Upper lobe of left lung (tissue), 6 donors: ENCODE measurements around the gene F13A1. TPM values are rescaled to one million over a fixed set of nuclear protein-coding genes. Genes with fewer than 3 reads are reported as not detected.

Source experiments
- ATAC-seq, 2 donors: fragments of 200-7000 bp; cut with Tn5 transposase; one replicate each; pipeline ENCODE4 v1.9.1; 2022; ENCODE audit warnings: mild to moderate bottlenecking in 2 of 2, moderate library complexity in 2 of 2; ENCODE audit not compliant: low FRiP score in 2 of 2
- DNase-seq, 2 donors: peaks; one replicate each; pipeline ENCODE4 v3.0.0-alpha.2; 2019 to 2020
- H3K27ac ChIP-seq, 4 donors: fragments of 200-600 bp; sonication (generic); one replicate each; pipeline ENCODE4 v1.5.1; 2016 to 2019
- H3K27me3 ChIP-seq, 4 donors: fragments of 200-600 bp; sonication (generic); one replicate each; pipeline ENCODE4 v1.5.1; 2017 to 2019
- H3K36me3 ChIP-seq, 4 donors: fragments of 200-600 bp; sonication (generic); one replicate each; pipeline ENCODE4 v1.5.1; 2016 to 2019
- H3K4me1 ChIP-seq, 4 donors: fragments of 200-600 bp; sonication (generic); one replicate each; pipeline ENCODE4 v1.5.1; 2018 to 2019
- H3K4me3 ChIP-seq, 4 donors: fragments of 200-600 bp; sonication (generic); one replicate each; pipeline ENCODE4 v1.5.1; 2017 to 2019; ENCODE audit warnings: mild to moderate bottlenecking in 2 of 4, moderate library complexity in 1 of 4
- H3K9me3 ChIP-seq, 4 donors: fragments of 200-600 bp; sonication (generic); one replicate each; pipeline ENCODE4 v1.5.1; 2018 to 2019
- EP300 ChIP-seq, 4 donors: sonication (generic); formaldehyde crosslinking; IDR thresholded peaks; one replicate each; pipeline ENCODE4 v1.5.1; 2017; ENCODE audit warnings: antibody characterized with exemption in 4 of 4, control low read depth in 2 of 4
- POLR2A ChIP-seq, 4 donors: fragments of 450-650 bp; IDR thresholded peaks; one replicate each; pipeline ENCODE4 v1.5.1; 2016 to 2017; ENCODE audit warnings: antibody characterized with exemption in 4 of 4, mild to moderate bottlenecking in 2 of 4
- POLR2AphosphoS5 ChIP-seq, 2 donors: sonication (generic); formaldehyde crosslinking; IDR thresholded peaks; one replicate each; pipeline ENCODE4 v1.5.1; 2017; ENCODE audit warnings: antibody characterized with exemption in 2 of 2
- WGBS, 2 donors: methylation state at CpG; one replicate each; pipeline ENCODE4 v1.1.5; 2017 to 2018; 5-methylcytosine and 5-hydroxymethylcytosine counted together
- total RNA-seq, 6 donors: library from RNA; depleted of rRNA in 4 of 6; stranded (reverse); fragments of >200 nt in 4 of 6; gene quantifications; one replicate each; pipeline versions ENCODE4 v1.1.0 to v1.2.1, GENCODE V29; 2016 to 2021
- TF ChIP-seq, protein P1 (sequence below), 6 experiments: fragments of 450-650 bp in 4 of 6; fragments of 200-600 bp in 2 of 6; sonication (generic) in 2 of 6; IDR thresholded peaks; one replicate each; pipeline ENCODE4 v1.5.1; 2016 to 2019; ENCODE audit warnings: antibody characterized with exemption in 6 of 6
- donor health status: DM: no; HTN: no; CAD: no; lungs with moderate emphysema.
- donor health status: DM: no; HTN: yes; CAD: no; lungs with severe emphysema.

Gene F13A1
- total RNA-seq, 6 donors from 2014 or later, result 7.3 to 146 (median 39.2) TPM

DNA sequence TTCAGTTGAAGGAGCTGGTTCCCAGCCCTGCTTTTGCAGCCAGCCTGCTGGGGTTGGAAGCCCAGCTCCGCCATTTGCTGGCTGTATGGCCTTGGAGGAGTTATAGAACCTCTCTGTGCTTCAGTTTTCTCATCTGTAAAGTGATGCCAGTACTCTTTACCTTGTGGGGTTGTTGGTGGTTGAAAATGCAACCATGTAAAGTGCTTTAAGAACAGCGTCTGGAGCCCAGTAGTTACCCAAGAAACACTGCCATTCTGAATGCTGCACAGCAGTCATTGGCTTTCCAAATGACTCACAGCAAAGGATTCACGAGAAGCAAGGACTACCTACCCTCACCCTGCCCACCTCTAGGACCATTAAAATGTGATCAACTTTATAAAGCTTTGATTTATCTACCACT lies 154.4 kb downstream of the F13A1 start:
- Histone ChIP-seq H3K27ac (no peak overlapping the region), H3K36me3 (no peaks in the 10 kb centered on the region), H3K4me3 (no peak overlapping the region), H3K27me3 (no peaks in the 10 kb centered on the region), H3K9me3 (no peaks in the 10 kb centered on the region), H3K4me1 (no peaks in the 10 kb centered on the region)
- DNase-seq, result no peak
- TF ChIP-seq POLR2A (IDR thresholded peaks at IDR 0.05), result no peak
- no peak for TF ChIP-seq EP300 (IDR thresholded peaks at IDR 0.05)
- no peak for TF ChIP-seq POLR2AphosphoS5 (IDR thresholded peaks at IDR 0.05)
- TF ChIP-seq, protein P1, sequence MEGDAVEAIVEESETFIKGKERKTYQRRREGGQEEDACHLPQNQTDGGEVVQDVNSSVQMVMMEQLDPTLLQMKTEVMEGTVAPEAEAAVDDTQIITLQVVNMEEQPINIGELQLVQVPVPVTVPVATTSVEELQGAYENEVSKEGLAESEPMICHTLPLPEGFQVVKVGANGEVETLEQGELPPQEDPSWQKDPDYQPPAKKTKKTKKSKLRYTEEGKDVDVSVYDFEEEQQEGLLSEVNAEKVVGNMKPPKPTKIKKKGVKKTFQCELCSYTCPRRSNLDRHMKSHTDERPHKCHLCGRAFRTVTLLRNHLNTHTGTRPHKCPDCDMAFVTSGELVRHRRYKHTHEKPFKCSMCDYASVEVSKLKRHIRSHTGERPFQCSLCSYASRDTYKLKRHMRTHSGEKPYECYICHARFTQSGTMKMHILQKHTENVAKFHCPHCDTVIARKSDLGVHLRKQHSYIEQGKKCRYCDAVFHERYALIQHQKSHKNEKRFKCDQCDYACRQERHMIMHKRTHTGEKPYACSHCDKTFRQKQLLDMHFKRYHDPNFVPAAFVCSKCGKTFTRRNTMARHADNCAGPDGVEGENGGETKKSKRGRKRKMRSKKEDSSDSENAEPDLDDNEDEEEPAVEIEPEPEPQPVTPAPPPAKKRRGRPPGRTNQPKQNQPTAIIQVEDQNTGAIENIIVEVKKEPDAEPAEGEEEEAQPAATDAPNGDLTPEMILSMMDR (IDR thresholded peaks at IDR 0.05), result no peak
- ATAC-seq, result no peak
- WGBS, 2 donors, result 85 to 86% methylated on average over 3 of the region's 3 CpGs

DNA sequence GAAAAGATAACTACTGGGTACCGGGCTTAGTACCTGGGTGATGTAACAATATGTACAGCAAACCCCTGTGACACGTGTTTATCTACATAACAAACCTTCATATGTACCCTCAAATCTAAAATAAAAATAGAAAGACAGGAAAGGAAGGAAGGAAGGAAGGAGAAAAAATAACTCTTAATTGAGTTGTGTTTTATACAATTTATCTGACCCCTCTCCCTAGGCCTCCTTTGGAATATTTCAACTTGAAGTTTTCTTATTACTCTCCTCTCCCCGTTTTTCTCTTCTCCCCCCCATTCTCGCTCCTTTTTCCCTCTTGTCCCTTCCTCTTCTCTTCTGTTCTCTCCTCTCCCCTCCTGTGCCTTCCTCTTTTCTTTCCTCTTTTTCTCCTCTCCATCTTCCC lies 156.1 kb downstream of the F13A1 start:
- H3K36me3 ChIP-seq, result no peaks in the 10 kb centered on the region
- DNase-seq (no peak), ATAC-seq (no peak)
- WGBS, 2 donors, result 68 to 79% methylated on average over 4 of the region's 4 CpGs
- no peaks in the 10 kb centered on the region for H3K4me1 ChIP-seq
- H3K4me3 ChIP-seq, result no peak overlapping the region
- H3K27me3 ChIP-seq, result no peaks in the 10 kb centered on the region
- TF ChIP-seq EP300 (IDR thresholded peaks at IDR 0.05) (no peak), POLR2A (IDR thresholded peaks at IDR 0.05) (no peak), POLR2AphosphoS5 (IDR thresholded peaks at IDR 0.05) (no peak)
- TF ChIP-seq, protein P1 (IDR thresholded peaks at IDR 0.05), result no peak
- no peak overlapping the region for H3K27ac ChIP-seq
- no peaks in the 10 kb centered on the region for H3K9me3 ChIP-seq

GRCh38 chr6:6154335-6154734 lies 166.1 kb downstream of the F13A1 start:
- no peaks in the 10 kb centered on the region for H3K36me3 ChIP-seq
- no peaks in the 10 kb centered on the region for H3K9me3 ChIP-seq
- DNase-seq, result no peak
- no peak for ATAC-seq
- no peaks in the 10 kb centered on the region for H3K27me3 ChIP-seq
- no peak overlapping the region for H3K4me3 ChIP-seq
- WGBS, 2 donors, result 93 to 94% methylated on average over 2 to 3 of the region's 3 CpGs
- H3K4me1 ChIP-seq, result no peaks in the 10 kb centered on the region
- H3K27ac ChIP-seq, result no peak overlapping the region
- TF ChIP-seq, protein P1 (IDR thresholded peaks at IDR 0.05), result no peak

DNA sequence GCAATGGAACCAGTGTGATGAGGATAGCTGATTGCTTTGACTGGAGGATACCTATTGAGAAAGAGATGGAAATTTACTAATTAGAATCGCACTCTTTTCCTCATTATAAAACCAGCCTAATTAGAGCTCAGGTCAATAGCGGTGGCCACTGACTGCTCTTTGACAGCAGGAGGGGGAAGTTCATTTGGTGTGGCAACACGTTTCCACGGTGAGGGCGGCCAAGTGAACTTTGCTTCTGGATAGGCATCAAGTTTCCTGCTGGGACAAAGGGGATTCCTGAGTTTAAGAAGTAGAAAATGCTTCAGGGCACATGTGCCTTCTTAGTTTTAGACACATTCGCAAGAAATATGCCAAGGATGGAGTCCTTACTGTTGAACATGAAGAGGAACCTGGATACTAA lies 168.4 kb downstream of the F13A1 start:
- no peaks in the 10 kb centered on the region for H3K27me3 ChIP-seq
- TF ChIP-seq, protein P1 (IDR thresholded peaks at IDR 0.05), result no peak
- TF ChIP-seq POLR2A (IDR thresholded peaks at IDR 0.05), result no peak
- TF ChIP-seq EP300 (IDR thresholded peaks at IDR 0.05), result no peak
- TF ChIP-seq POLR2AphosphoS5 (IDR thresholded peaks at IDR 0.05), result no peak
- H3K9me3 ChIP-seq, result no peaks in the 10 kb centered on the region
- no peak for DNase-seq
- ATAC-seq, result no peak
- no peaks in the 10 kb centered on the region for H3K4me1 ChIP-seq
- no peak overlapping the region for H3K4me3 ChIP-seq
- no peaks in the 10 kb centered on the region for H3K36me3 ChIP-seq
- H3K27ac ChIP-seq, result no peak overlapping the region
- 54 to 55% methylated on average over 6 of the region's 6 CpGs for WGBS, 2 donors

DNA sequence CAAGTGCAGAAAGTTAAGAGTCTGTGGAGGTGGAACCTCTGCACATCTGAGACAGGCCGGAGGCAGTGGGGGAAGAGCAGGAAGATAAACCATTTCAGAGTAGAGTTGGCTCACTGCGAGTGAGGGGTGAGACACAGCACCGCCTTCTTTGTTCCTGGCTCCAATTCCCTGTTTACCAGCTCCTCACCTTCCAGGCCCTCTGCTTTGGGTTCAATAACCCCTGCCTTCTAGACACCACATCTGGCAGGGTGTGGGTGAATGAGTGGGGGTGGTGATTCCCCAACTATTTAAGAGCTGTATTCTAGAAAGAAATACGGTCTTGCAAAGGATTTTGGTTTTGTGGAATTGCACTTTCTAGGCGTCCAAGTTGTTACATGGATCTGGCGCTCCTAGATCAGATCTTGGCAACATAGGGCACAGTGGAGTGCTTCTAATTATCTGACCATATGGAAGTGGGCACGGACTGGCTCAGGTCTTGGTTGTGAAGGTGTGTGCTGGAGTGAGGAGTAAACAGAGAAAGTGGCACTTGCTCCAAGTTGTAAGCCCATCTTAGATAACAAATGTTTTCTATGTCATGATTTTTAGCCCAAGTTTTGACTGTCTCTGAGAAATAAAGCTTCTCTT lies 172.2 kb downstream of the F13A1 start:
- ATAC-seq, result no peak

More for the DNA sequence above, 172.2 kb downstream of the F13A1 start:
- no peak for DNase-seq
- no peaks in the 10 kb centered on the region for H3K4me1 ChIP-seq
- H3K27ac ChIP-seq, result no peak overlapping the region
- 65 to 76% methylated on average over 7 of the region's 7 CpGs for WGBS, 2 donors
- no peaks in the 10 kb centered on the region for H3K36me3 ChIP-seq
- H3K4me3 ChIP-seq, result no peak overlapping the region
- no peak for TF ChIP-seq EP300 (IDR thresholded peaks at IDR 0.05)
- TF ChIP-seq, protein P1 (IDR thresholded peaks at IDR 0.05), result no peak
- TF ChIP-seq POLR2A (IDR thresholded peaks at IDR 0.05), result no peak
- TF ChIP-seq POLR2AphosphoS5 (IDR thresholded peaks at IDR 0.05), result no peak
- H3K9me3 ChIP-seq, result no peaks in the 10 kb centered on the region
- H3K27me3 ChIP-seq, result no peaks in the 10 kb centered on the region
